HepG2 (cell line): Measurements from ENCODE around the gene SIGLEC8. TPM values are rescaled to one million over a fixed set of nuclear protein-coding genes. Genes with fewer than 3 reads are reported as not detected.

Source experiments
- polyA plus RNA-seq, 8 experiments: library from polyadenylated mRNA; depleted of rRNA in 3 of 8; stranded (reverse) in 7 of 8; unstranded in 1 of 8; fragments of >200 nt; fragmentation: Illumina TruSeq in 4 of 8; extraction: Trizol in 4 of 8; gene quantifications; 2 replicates each; pipeline versions ENCODE4 v1.2.1 to v1.2.3, GENCODE V29; 2011 to 2016; ENCODE audit warnings: low read depth in 4 of 8, missing spikeins in 1 of 8, mixed read lengths in 1 of 8; ENCODE audit not compliant: insufficient read depth in 1 of 8
- small RNA-seq, 3 experiments: library from RNA; depleted of rRNA; stranded (forward); fragments of <200 nt; gene quantifications; one replicate each; pipeline ENCODE3, GENCODE V24; 2012; ENCODE audit warnings: low read depth in 2 of 3, low replicate concordance in 1 of 3; ENCODE audit not compliant: insufficient read length in 3 of 3, insufficient read depth in 2 of 3
- total RNA-seq, 5 experiments: library from RNA; depleted of rRNA; stranded (reverse); fragments of >200 nt; fragmentation: Illumina TruSeq; extraction: Trizol; gene quantifications; 2 replicates each; pipeline ENCODE4 v1.2.3, GENCODE V29; 2016; ENCODE audit warnings: low read depth in 1 of 5

The SIGLEC8 gene
- total and polyA plus RNA-seq, 2 of the 13 experiments (the other 11 are each of a cell fraction or from before 2014, with no cell fraction given) = not detected

Small RNA genes within 50 kb of the gene (small RNA-seq; reads per million reads assigned to genes)
- gene AC020914.3 (0 reads per million in 3 experiments), gene AC020914.5 (0 reads per million in 3 experiments)

Other genes with a start within 250 kb of the SIGLEC8 start
- gene CD33, start 233.4 kb downstream of the SIGLEC8 start, total RNA-seq (2016; rRNA removed; fragmentation: Illumina TruSeq; extraction: Trizol) = 0.29 TPM in 1 of 2 replicates, not detected in the other
- gene CD33, start 233.4 kb downstream of the SIGLEC8 start, polyA plus RNA-seq (2011; rRNA removed) = 0.07 TPM in 1 of 2 replicates, not detected in the other
- not detected in 2 replicates for gene SIGLECL1, start 207.4 kb downstream of the SIGLEC8 start, total RNA-seq (2016; rRNA removed; fragmentation: Illumina TruSeq; extraction: Trizol)
- gene SIGLECL1, start 207.4 kb downstream of the SIGLEC8 start, polyA plus RNA-seq (2011; rRNA removed) = not detected in 2 replicates
- 0.04 TPM in 1 of 2 replicates, not detected in the other for gene IGLON5, start 146.8 kb downstream of the SIGLEC8 start, total RNA-seq (2016; rRNA removed; fragmentation: Illumina TruSeq; extraction: Trizol)
- 5.7 and 6.2 TPM in 2 replicates for gene IGLON5, start 146.8 kb downstream of the SIGLEC8 start, polyA plus RNA-seq (2011; rRNA removed)
- 1.8 and 2.7 TPM in 2 replicates for gene VSIG10L, start 116.3 kb downstream of the SIGLEC8 start, total RNA-seq (2016; rRNA removed; fragmentation: Illumina TruSeq; extraction: Trizol)
- gene VSIG10L, start 116.3 kb downstream of the SIGLEC8 start, polyA plus RNA-seq (2011; rRNA removed) = 8.0 and 8.5 TPM in 2 replicates
- gene ETFB, start 92.1 kb downstream of the SIGLEC8 start, total RNA-seq (2016; rRNA removed; fragmentation: Illumina TruSeq; extraction: Trizol) = 678 and 853 TPM in 2 replicates
- 1,171 and 1,314 TPM in 2 replicates for gene ETFB, start 92.1 kb downstream of the SIGLEC8 start, polyA plus RNA-seq (2011; rRNA removed)
- 1.1 and 1.8 TPM in 2 replicates for gene CLDND2, start 89.5 kb downstream of the SIGLEC8 start, total RNA-seq (2016; rRNA removed; fragmentation: Illumina TruSeq; extraction: Trizol)
- 0.84 and 1.6 TPM in 2 replicates for gene CLDND2, start 89.5 kb downstream of the SIGLEC8 start, polyA plus RNA-seq (2011; rRNA removed)
- not detected in 2 replicates for gene NKG7, start 85.8 kb downstream of the SIGLEC8 start, total RNA-seq (2016; rRNA removed; fragmentation: Illumina TruSeq; extraction: Trizol)
- 0.21 and 0.40 TPM in 2 replicates for gene NKG7, start 85.8 kb downstream of the SIGLEC8 start, polyA plus RNA-seq (2011; rRNA removed)
- not detected in 2 replicates for gene LIM2, start 70.5 kb downstream of the SIGLEC8 start, total RNA-seq (2016; rRNA removed; fragmentation: Illumina TruSeq; extraction: Trizol)
- gene LIM2, start 70.5 kb downstream of the SIGLEC8 start, polyA plus RNA-seq (2011; rRNA removed) = 1.3 and 1.8 TPM in 2 replicates
- gene C19orf84, start 67.9 kb downstream of the SIGLEC8 start, total RNA-seq (2016; rRNA removed; fragmentation: Illumina TruSeq; extraction: Trizol) = not detected in 2 replicates
- 0.05 and 0.20 TPM in 2 replicates for gene C19orf84, start 67.9 kb downstream of the SIGLEC8 start, polyA plus RNA-seq (2011; rRNA removed)
- gene SIGLEC10, start 40.8 kb downstream of the SIGLEC8 start, total RNA-seq (2016; rRNA removed; fragmentation: Illumina TruSeq; extraction: Trizol) = not detected in 2 replicates
- not detected in 2 replicates for gene SIGLEC10, start 40.8 kb downstream of the SIGLEC8 start, polyA plus RNA-seq (2011; rRNA removed)
- gene CEACAM18, start 20.1 kb upstream of the SIGLEC8 start, total RNA-seq (2016; rRNA removed; fragmentation: Illumina TruSeq; extraction: Trizol) = not detected in 2 replicates
- not detected in 2 replicates for gene CEACAM18, start 20.1 kb upstream of the SIGLEC8 start, polyA plus RNA-seq (2011; rRNA removed)
- not detected in 2 replicates for gene SIGLEC12, start 43.3 kb upstream of the SIGLEC8 start, total RNA-seq (2016; rRNA removed; fragmentation: Illumina TruSeq; extraction: Trizol)
- gene SIGLEC12, start 43.3 kb upstream of the SIGLEC8 start, polyA plus RNA-seq (2011; rRNA removed) = not detected in 2 replicates
- gene SIGLEC6, start 73.2 kb upstream of the SIGLEC8 start, total RNA-seq (2016; rRNA removed; fragmentation: Illumina TruSeq; extraction: Trizol) = not detected in 2 replicates
- not detected in 2 replicates for gene SIGLEC6, start 73.2 kb upstream of the SIGLEC8 start, polyA plus RNA-seq (2011; rRNA removed)
- 1.5 and 2.3 TPM in 2 replicates for gene ZNF175, start 112.8 kb upstream of the SIGLEC8 start, total RNA-seq (2016; rRNA removed; fragmentation: Illumina TruSeq; extraction: Trizol)
- gene ZNF175, start 112.8 kb upstream of the SIGLEC8 start, polyA plus RNA-seq (2011; rRNA removed) = 1.1 and 1.2 TPM in 2 replicates
- not detected in 2 replicates for gene SIGLEC5, start 171.9 kb upstream of the SIGLEC8 start, total RNA-seq (2016; rRNA removed; fragmentation: Illumina TruSeq; extraction: Trizol)
- not detected in 2 replicates for gene SIGLEC5, start 171.9 kb upstream of the SIGLEC8 start, polyA plus RNA-seq (2011; rRNA removed)
- gene SIGLEC14, start 188.4 kb upstream of the SIGLEC8 start, total RNA-seq (2016; rRNA removed; fragmentation: Illumina TruSeq; extraction: Trizol) = 0.09 TPM in 1 of 2 replicates, not detected in the other
- 0.04 and 0.05 TPM in 2 replicates for gene SIGLEC14, start 188.4 kb upstream of the SIGLEC8 start, polyA plus RNA-seq (2011; rRNA removed)
- gene SPACA6, start 234.9 kb upstream of the SIGLEC8 start, total RNA-seq (2016; rRNA removed; fragmentation: Illumina TruSeq; extraction: Trizol) = 0.53 and 2.2 TPM in 2 replicates
- 1.4 and 2.3 TPM in 2 replicates for gene SPACA6, start 234.9 kb upstream of the SIGLEC8 start, polyA plus RNA-seq (2011; rRNA removed)